ENCODE data around the gene CAMTA1. TPM values are rescaled to one million over a fixed set of nuclear protein-coding genes. Genes with fewer than 3 reads are reported as not detected.

Gene CAMTA1
- total RNA-seq, 1 experiment from 2014 or later = 69.5 TPM

DNA sequence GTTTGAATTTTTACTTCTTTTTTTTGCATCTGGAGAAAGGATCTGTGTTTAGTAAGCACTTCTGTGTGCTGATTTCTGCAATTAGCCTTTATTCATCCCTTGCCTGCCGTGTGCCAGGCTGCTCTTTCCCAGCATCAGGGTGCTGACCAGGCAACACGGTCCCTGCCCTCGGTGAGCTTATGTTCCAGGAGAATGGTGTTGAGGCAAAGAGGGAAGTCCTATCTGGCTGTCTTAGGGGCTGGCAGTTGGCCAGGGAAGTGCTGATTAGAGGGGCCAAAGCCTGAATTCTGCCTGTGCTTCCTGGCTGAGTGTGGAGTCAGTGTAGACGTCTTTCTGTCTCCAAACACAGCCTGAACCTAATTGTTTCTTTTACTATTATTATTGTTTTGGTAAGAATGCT is 187.1 kb downstream of the CAMTA1 start:
- no TSS peak for BruUV-seq (replicated peaks)
- intact Hi-C loops (cut with micrococcal nuclease) = no loop called here
- Histone ChIP-seq H3K4me3 (replicated peaks in 1 of 2; ENCODE audit: low read depth in 1 of 2, low read length in 2 of 2) (no peak overlapping the region), H3K36me3 (ENCODE audit: control insufficient read depth in 1 of 2, insufficient read depth in 2 of 2, low read length in 2 of 2) (no peaks in the 10 kb centered on the region), H3K4me1 (ENCODE audit: control insufficient read depth in 1 of 2, insufficient read depth in 2 of 2, low read length in 2 of 2) (peaks cover 10 to 12% of the 10 kb centered on the region in 2 experiments; a peak in 3 of 4 replicates), H3K4me2 (ENCODE audit: low read length) (no peak overlapping the region), H3K9me2 (ENCODE audit: insufficient read depth) (no peaks in the 10 kb centered on the region), H2AFZ (ENCODE audit: low read depth, low read length, poor library complexity, severe bottlenecking) (no peak overlapping the region), H3K27me3 (ENCODE audit: insufficient read depth, low read length) (no peaks in the 10 kb centered on the region), H3K79me2 (ENCODE audit: insufficient read depth, low read length) (no peaks in the 10 kb centered on the region), H4K20me1 (ENCODE audit: insufficient read depth) (no peaks in the 10 kb centered on the region), H3K9ac (ENCODE audit: low read length) (no peak overlapping the region), H3K27ac (ENCODE audit: low read depth, low read length) (no peak overlapping the region), H3K9me3 (ENCODE audit: control insufficient read depth in 1 of 2, insufficient read depth in 1 of 2, low read depth in 1 of 2, low read length in 2 of 2) (no peaks in the 10 kb centered on the region)
- ChIA-PET POLR2A (no interaction called here), RAD21 (ENCODE audit: low non-redundant PET in 1 of 2, low total read pairs in 2 of 2, uncharacterized antibody in 2 of 2, unreplicated experiment in 2 of 2) (interaction anchor here in 1 of 2 experiments (0.6 kb wide), 1 partner anchor 58 kb away, joined by 3 read pairs; no protein-coding TSS in a partner anchor), CTCF (no interaction called here)
- no peak for TF ChIP-seq SRF (IDR thresholded peaks at IDR 0.05; ENCODE audit: low read depth)
- TF ChIP-seq YY1 (IDR thresholded peaks at IDR 0.05; ENCODE audit: extremely low read depth, insufficient replicate concordance, low read depth, low read length) = no peak
- TF ChIP-seq, protein P1, sequence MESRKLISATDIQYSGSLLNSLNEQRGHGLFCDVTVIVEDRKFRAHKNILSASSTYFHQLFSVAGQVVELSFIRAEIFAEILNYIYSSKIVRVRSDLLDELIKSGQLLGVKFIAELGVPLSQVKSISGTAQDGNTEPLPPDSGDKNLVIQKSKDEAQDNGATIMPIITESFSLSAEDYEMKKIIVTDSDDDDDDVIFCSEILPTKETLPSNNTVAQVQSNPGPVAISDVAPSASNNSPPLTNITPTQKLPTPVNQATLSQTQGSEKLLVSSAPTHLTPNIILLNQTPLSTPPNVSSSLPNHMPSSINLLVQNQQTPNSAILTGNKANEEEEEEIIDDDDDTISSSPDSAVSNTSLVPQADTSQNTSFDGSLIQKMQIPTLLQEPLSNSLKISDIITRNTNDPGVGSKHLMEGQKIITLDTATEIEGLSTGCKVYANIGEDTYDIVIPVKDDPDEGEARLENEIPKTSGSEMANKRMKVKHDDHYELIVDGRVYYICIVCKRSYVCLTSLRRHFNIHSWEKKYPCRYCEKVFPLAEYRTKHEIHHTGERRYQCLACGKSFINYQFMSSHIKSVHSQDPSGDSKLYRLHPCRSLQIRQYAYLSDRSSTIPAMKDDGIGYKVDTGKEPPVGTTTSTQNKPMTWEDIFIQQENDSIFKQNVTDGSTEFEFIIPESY (IDR thresholded peaks at IDR 0.05; ENCODE audit: extremely low read depth, insufficient replicate concordance, low read length) = no peak
- TF ChIP-seq TCF7L2 (IDR thresholded peaks at IDR 0.05; ENCODE audit: borderline replicate concordance, extremely low read depth, insufficient read depth, insufficient read length) = no peak
- no peak for TF ChIP-seq CBX3 (IDR thresholded peaks at IDR 0.05; ENCODE audit: low read depth)
- TF ChIP-seq ELF1 (IDR thresholded peaks at IDR 0.05; ENCODE audit: borderline replicate concordance, low read depth) = no peak
- no peak for DNase-seq (ENCODE audit: low read depth, low spot score)
- no peak for ATAC-seq

DNA sequence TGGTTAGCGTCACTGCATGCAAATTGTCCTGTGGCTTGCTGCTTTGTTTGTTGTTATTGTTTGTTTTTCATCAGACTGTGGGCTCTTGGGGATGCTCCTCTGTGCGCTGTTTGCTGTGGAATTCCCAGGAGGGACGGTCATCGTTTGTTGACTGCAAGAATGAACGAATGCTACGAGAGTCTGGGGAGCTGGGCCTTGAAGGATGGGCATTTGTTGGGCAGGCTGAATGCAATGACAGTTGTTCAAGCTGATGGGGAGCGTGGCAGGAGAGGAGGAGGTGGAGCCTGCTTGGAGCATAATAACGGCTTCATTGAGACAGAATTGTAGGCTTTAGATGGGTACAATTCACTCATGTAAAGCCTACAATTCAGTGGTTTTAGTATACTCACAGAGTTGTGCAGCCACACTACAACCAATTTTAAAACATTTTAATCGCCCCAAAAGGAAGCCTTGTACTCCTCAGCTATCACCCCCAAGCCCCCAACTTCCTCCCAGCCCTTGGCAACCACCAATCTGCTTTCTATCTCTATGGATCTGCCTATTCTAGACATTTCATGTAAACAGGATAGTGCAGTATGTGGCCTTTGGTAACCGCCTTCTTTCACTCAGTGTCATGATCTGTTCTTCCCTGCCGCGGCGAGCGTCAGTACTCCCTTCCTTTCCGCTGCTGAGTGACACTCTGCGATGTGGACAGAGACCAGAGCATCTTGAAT is 190.2 kb downstream of the CAMTA1 start:
- BruUV-seq (replicated peaks) = no TSS peak
- Histone ChIP-seq H3K4me3 (replicated peaks in 1 of 2; ENCODE audit: low read depth in 1 of 2, low read length in 2 of 2) (no peak overlapping the region), H3K4me1 (ENCODE audit: control insufficient read depth in 1 of 2, insufficient read depth in 2 of 2, low read length in 2 of 2) (no peaks in the 10 kb centered on the region), H3K9me3 (ENCODE audit: control insufficient read depth in 1 of 2, insufficient read depth in 1 of 2, low read depth in 1 of 2, low read length in 2 of 2) (no peaks in the 10 kb centered on the region), H3K79me2 (ENCODE audit: insufficient read depth, low read length) (no peaks in the 10 kb centered on the region), H3K9me2 (ENCODE audit: insufficient read depth) (no peaks in the 10 kb centered on the region), H3K9ac (ENCODE audit: low read length) (no peak overlapping the region), H3K36me3 (ENCODE audit: control insufficient read depth in 1 of 2, insufficient read depth in 2 of 2, low read length in 2 of 2) (no peaks in the 10 kb centered on the region), H2AFZ (ENCODE audit: low read depth, low read length, poor library complexity, severe bottlenecking) (no peak overlapping the region), H3K27ac (ENCODE audit: low read depth, low read length) (no peak overlapping the region), H4K20me1 (ENCODE audit: insufficient read depth) (no peaks in the 10 kb centered on the region), H3K4me2 (ENCODE audit: low read length) (no peak overlapping the region), H3K27me3 (ENCODE audit: insufficient read depth, low read length) (no peaks in the 10 kb centered on the region)
- intact Hi-C loops (cut with micrococcal nuclease) = no loop called here
- ChIA-PET CTCF (no interaction called here), RAD21 (ENCODE audit: low non-redundant PET in 1 of 2, low total read pairs in 2 of 2, uncharacterized antibody in 2 of 2, unreplicated experiment in 2 of 2) (no interaction called here), POLR2A (no interaction called here)
- no peak for TF ChIP-seq EZH2 (IDR thresholded peaks at IDR 0.05)
- no peak for TF ChIP-seq FOSL1 (IDR thresholded peaks at IDR 0.05; ENCODE audit: low read depth)
- TF ChIP-seq ZNF274 (IDR thresholded peaks at IDR 0.05; ENCODE audit: low read depth, low read length) = no peak
- TF ChIP-seq JUND (IDR thresholded peaks at IDR 0.05) = no peak
- TF ChIP-seq, protein P2, sequence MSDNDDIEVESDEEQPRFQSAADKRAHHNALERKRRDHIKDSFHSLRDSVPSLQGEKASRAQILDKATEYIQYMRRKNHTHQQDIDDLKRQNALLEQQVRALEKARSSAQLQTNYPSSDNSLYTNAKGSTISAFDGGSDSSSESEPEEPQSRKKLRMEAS (IDR thresholded peaks at IDR 0.05) = no peak
- no peak for TF ChIP-seq POLR2AphosphoS5 (IDR thresholded peaks at IDR 0.05; ENCODE audit: low read depth, low read length)
- ATAC-seq (no peak), DNase-seq (ENCODE audit: low read depth, low spot score) (no peak)

All from HCT116 (cell line).